T-helper 1 cell (primary cell): Measurements from ENCODE around the gene RPS6KA4.
"Not testable (repeated sequence)": the region's sequence is repeated elsewhere in the genome, so short reads cannot be mapped to it uniquely, and the experiment has no call there.

Experiments
- DNase-seq, 5 donors: peaks; one replicate each; pipeline ENCODE4 v3.0.0-alpha.2; 2012 to 2020
- total RNA-seq, 4 donors: gene quantifications; one replicate each; lab custom pipeline; 2026; lab: John Stamatoyannopoulos, UW

The RPS6KA4 gene
- total RNA-seq: 24.2 to 35.3 (median 30.4) reads per million in 4 donors

- peak in 2 of 5 donors; percentile 41 to 48 for DNase-seq
Observed at GRCh38 chr11:64358907-64359711, at the start of gene RPS6KA4. TSS of gene RPS6KA4 (plus strand) at chr11:64359162. CDS start at chr11:64359236, 74 bp downstream.

DNA sequence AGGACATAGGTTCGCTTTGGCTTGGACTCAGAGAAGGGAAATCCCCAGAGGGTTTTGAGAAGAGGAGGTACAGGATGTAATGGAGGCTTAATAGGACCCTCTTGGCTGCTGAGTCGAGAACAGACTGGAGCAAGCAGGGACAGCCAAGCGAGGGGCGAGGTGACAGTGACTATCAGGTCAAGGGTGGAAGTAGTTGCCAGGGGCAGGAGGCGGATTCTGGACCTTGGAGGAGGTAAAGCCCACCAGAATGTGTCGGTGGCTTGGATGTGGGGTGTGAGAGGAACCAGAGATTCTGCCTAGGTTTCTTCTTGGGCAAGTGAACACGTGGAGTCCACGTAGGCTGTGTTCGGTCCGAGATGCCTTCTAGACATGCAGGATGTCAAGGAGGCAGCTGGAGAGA lies 46.0 kb upstream of the RPS6KA4 start:
- DNase-seq: no peak

DNA sequence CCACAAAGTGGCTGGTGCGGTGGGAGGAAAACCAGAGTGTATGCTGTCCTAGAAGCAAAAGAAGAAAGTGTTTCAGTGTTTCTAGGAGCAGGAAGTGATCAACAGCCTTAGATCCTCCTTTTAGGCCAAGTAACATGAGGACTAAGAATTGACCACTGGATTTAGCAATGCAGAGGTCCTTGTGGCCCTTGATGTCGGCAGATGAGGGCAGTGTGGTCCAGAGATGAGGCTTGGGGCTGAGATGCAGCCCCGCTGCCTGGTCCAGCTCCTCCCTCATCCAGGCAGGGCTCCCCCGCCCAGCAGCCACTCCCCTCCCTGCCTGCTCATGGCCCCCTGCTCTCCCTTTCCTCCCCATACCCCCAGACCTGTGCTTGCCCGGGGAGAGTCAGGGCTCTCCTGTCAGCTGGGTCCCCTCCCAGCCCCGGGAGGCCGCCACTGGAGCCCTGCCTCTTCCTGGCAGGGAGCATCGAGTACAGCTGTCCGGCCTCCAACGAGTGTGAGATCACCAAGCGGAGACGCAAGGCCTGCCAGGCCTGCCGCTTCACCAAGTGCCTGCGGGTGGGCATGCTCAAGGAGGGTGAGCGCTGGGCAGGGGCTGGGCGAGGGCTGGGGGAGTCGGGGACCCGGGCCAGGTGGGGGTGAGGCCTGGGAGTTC lies 45.3 kb upstream of the RPS6KA4 start:
- no peak for DNase-seq

DNA sequence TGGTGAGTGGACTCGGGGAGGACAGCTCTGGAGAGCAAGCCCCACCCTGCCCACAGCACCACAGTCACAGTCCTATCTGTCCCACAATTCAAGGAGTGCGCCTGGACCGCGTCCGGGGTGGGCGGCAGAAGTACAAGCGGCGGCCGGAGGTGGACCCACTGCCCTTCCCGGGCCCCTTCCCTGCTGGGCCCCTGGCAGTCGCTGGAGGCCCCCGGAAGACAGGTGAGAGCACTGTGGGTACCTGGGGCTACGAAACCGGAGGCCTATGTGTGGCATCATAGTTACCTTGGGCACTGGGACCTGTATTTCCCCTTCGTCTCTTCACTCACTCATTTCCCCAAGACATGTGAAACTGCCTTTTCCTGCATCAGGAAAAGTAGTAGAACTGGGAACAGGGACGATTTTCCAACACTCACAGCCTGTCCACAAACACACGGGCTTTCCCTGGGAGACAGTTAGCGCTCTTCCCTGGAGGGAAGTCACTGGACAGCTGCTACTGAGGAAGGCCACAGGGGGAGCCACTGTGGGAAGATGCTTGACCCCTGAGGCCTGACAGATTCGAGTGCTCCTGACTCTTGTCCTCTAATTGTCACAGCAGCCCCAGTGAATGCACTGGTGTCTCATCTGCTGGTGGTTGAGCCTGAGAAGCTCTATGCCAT lies 44.7 kb upstream of the RPS6KA4 start:
- DNase-seq: no peak

- no peak for DNase-seq
Observed at GRCh38 chr11:64314805-64315561, 44.0 kb upstream of the RPS6KA4 start.

DNA sequence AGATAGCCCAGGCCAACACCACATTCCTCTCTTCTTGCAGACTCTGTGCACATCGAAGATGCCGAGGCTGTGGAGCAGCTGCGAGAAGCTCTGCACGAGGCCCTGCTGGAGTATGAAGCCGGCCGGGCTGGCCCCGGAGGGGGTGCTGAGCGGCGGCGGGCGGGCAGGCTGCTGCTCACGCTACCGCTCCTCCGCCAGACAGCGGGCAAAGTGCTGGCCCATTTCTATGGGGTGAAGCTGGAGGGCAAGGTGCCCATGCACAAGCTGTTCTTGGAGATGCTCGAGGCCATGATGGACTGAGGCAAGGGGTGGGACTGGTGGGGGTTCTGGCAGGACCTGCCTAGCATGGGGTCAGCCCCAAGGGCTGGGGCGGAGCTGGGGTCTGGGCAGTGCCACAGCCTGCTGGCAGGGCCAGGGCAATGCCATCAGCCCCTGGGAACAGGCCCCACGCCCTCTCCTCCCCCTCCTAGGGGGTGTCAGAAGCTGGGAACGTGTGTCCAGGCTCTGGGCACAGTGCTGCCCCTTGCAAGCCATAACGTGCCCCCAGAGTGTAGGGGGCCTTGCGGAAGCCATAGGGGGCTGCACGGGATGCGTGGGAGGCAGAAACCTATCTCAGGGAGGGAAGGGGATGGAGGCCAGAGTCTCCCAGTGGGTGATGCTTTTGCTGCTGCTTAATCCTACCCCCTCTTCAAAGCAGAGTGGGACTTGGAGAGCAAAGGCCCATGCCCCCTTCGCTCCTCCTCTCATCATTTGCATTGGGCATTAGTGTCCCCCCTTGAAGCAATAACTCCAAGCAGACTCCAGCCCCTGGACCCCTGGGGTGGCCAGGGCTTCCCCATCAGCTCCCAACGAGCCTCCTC lies 43.1 kb upstream of the RPS6KA4 start:
- not testable (repeated sequence) for DNase-seq

DNA sequence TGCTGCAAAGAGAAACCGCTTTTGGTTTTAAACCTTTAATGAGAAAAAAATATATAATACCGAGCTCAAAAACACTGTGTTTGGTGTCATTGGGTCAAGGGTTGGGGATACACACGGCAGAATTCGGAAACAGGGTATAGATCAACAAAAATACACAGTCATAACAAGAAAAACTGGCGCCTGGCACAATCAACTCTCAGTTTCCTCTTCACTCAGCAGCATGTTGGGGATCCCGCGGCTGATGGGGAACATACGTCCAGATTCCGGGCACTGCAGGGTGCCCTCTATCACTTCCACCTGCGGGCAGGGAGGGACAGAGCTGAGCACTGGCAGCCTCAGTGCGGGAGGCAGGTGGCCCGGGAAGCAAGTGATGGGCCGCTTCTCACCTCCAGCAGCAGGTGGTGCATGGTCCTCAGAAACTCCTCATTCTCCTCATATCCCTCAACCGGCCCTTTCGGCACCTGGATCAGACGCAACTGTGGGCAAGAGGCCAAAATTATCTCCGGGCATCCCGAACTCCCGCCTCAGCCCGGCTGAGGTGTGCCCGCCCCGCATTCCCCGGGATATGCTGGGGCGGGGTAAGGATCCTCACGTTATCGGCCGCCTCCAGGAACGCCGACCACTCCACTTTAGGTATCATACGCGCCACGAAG lies 42.2 kb upstream of the RPS6KA4 start:
- peak in 3 of 5 donors; percentile 38 to 69 (median 41) for DNase-seq

GRCh38 chr11:64317325-64317960 lies 41.5 kb upstream of the RPS6KA4 start, which contains the start of gene TRMT112:
TSS of gene TRMT112 (minus strand) at chr11:64317559. CDS start at chr11:64317526, 33 bp downstream.
- peak; percentile 93 to 99 (median 97) for DNase-seq

GRCh38 chr11:64317961-64318765 lies 40.8 kb upstream of the RPS6KA4 start, which contains the start of gene PRDX5:
TSS of gene PRDX5 (plus strand) at chr11:64318121. CDS start at chr11:64318216, 95 bp downstream.
- DNase-seq: peak; percentile 89 to 99 (median 92)

- DNase-seq: no peak
Observed at GRCh38 chr11:64318766-64319761, 39.9 kb upstream of the RPS6KA4 start.

DNA sequence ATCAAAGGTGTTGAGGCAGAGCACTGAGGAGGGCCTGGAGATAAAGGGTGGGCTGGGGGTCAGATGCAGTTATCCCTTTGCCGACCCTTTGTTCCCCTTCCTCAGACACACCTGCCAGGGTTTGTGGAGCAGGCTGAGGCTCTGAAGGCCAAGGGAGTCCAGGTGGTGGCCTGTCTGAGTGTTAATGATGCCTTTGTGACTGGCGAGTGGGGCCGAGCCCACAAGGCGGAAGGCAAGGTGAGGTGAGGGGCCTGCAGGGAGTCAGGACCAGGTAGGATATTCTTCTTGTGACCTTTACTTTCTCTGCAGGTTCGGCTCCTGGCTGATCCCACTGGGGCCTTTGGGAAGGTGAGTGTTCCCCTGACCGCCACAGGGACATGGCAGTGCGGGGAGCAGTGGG lies 38.4 kb upstream of the RPS6KA4 start:
- no peak for DNase-seq

DNA sequence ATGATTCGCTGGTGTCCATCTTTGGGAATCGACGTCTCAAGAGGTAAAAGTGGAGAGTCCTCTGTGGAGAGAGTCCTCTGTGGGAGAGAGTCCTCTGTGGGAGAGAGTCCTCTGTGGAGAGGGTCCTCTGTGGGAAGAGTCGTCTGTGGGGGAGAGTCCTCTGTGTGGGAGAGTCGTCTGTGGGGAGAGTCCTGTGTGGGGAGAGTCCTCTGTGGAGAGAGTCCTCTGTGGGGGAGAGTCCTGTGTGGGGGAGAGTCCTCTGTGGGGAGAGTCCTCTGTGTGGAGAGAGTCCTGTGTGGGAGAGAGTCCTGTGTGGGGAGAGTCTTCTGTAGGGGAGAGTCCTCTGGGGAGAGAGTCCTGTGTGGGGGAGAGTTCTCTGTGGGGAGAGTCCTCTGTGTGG lies 37.9 kb upstream of the RPS6KA4 start:
- no peak for DNase-seq

- DNase-seq: no peak
Observed at GRCh38 chr11:64321533-64321932, 37.4 kb upstream of the RPS6KA4 start.

GRCh38 chr11:64322925-64323260 lies 36.1 kb upstream of the RPS6KA4 start:
- no peak for DNase-seq

DNA sequence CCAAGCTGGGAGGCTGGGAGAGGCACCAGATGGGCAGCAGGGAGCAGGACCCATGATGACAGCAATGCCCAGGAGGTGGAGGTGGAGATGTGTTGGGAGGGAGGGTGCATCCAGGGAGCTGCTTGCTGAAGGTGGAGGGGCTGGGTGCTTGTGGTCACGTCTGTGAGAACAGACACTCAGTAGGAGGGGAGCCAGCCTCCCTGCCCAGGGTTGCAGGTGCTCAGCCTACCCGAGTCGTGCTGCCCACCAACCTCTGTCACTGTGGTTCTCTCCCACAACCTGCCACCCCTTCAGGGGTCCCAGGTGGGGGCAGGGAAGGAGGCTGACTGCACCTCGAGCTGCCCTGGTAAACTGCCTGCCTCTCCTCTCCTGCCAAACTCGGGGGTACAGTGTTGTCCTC lies 35.6 kb upstream of the RPS6KA4 start:
- DNase-seq: no peak

DNA sequence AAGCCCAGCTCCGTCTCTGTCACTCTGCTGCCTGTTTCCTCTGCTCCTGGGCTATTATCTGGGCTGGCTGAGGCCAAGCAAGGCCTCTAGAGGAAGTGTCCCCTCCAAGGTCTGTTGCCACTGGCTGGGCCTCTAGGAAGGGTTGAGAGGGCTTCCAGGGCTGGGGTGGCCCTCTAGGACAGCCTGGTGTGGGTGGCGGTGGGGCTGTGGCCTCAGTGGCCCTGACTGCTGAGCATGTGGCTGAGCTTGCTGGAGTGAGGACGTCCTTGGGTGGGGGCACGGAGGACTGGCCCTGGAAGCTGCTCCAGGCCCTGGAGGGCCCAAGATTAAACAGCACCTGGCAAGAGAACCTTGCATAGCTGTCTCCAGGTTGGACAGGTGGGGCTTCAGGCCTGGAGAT lies 35.0 kb upstream of the RPS6KA4 start:
- DNase-seq: not testable (repeated sequence)

DNA sequence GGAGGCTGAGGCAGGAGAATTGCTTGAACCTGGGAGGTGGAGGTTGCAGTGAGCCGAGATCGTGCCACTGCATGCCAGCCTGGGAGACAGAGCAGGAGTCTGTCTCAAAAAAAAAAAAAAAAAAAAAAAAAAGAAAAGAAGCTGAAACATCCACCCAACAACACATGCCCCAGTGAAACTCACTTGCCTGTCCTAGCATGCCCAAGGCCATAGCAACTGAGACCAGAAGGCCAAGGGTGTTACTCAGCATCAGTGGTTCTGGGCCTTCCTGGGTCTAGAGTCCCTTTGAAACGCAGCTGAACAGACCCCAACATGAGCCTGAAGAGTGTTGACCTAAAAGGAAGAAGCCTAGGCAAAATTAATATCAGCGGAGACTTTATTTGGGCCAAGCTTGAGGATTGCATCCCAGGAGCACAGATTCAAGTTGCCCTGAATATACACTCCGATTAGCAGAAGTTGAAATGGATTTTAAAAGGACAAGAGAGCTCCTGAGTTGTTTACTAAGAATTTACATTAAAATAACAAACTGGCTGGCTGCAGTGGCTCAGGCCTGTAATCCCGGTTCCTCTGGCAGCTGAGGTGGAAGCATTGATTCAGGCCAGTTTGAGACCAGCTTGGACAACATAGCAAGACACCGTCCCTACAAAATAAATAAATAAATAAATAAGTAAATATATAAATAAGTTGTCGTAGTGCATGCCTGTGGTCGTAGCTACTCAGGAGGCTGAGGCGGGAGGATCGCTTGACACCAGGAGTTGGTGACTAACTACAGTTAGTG lies 34.1 kb upstream of the RPS6KA4 start:
- no peak for DNase-seq

DNA sequence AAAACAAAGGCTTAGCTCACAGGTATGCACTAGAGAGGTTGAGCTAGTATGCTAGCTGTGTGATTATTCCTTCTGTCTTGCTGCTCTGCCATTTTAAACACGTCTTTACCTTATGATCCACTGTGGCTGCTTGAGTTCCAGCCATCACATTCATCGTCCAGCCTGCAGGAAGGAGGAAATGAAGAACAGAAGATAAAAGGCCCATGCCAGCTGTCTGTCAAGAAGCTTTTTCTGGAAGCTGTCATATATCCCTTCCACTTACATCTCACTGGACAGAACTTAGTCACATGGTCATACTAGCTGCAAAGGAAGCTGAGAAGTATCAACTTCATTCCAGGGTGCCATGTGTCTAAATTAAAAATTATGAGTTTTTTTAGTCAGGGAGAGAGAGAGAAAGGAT lies 31.6 kb upstream of the RPS6KA4 start:
- no peak for DNase-seq
